ENCODE measurements around the gene ELOVL6. TPM values are rescaled to one million over a fixed set of nuclear protein-coding genes. Genes with fewer than 3 reads are reported as not detected.

The ELOVL6 gene
- total and polyA plus RNA-seq, 10 of the 15 experiments (the other 5 are each of a cell fraction or from before 2014, with no cell fraction given): 3.9 to 33.5 (median 8.1) TPM

DNA sequence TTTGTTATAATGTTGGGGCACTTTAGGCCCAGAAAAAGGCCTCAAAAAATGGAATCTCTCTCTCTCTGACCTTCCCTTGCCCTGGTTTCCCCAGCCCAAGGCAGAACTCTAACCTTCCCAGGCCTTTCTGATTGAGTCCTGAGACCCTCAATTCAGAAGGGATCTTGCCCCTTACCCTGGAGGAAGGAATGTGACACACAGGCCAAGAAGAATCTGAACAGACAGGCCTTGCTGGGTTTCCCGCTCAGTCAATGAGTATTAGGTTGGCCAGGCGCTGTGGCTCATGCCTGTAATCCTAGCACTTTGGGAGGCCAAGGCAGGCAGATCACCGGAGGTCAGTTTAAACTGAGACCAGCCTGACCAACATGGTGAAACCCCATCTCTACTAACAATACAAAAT is 27.6 kb downstream of the ELOVL6 start:
- H3K9me3 ChIP-seq (replicated peaks; ENCODE audit: control insufficient read depth, insufficient read depth, low read length): no peaks in the 10 kb centered on the region
- TF ChIP-seq, protein P1, sequence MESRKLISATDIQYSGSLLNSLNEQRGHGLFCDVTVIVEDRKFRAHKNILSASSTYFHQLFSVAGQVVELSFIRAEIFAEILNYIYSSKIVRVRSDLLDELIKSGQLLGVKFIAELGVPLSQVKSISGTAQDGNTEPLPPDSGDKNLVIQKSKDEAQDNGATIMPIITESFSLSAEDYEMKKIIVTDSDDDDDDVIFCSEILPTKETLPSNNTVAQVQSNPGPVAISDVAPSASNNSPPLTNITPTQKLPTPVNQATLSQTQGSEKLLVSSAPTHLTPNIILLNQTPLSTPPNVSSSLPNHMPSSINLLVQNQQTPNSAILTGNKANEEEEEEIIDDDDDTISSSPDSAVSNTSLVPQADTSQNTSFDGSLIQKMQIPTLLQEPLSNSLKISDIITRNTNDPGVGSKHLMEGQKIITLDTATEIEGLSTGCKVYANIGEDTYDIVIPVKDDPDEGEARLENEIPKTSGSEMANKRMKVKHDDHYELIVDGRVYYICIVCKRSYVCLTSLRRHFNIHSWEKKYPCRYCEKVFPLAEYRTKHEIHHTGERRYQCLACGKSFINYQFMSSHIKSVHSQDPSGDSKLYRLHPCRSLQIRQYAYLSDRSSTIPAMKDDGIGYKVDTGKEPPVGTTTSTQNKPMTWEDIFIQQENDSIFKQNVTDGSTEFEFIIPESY (IDR thresholded peaks at IDR 0.05): no peak
- TF ChIP-seq RB1 (IDR thresholded peaks at IDR 0.05; ENCODE audit: borderline replicate concordance): no peak
- no peak for TF ChIP-seq YY1 (IDR thresholded peaks at IDR 0.05; ENCODE audit: low read depth, low read length)
- TF ChIP-seq POLR2A (IDR thresholded peaks at IDR 0.05; ENCODE audit: low read depth, low read length): no peak
- no peak for TF ChIP-seq NR2F1 (conservative IDR thresholded peaks at IDR 0.05)
- no peak for TF ChIP-seq SIX5 (IDR thresholded peaks at IDR 0.05; ENCODE audit: low read depth, low read length, severe bottlenecking)
- H3K9ac ChIP-seq (ENCODE audit: control insufficient read depth, insufficient read depth, low read length): no peak overlapping the region
- CTCF ChIA-PET: interaction anchor here (1.0 to 1.2 kb wide), 2 partner anchors 10 to 17 kb away, joined by 3 read pairs; no protein-coding TSS in a partner anchor
- H3K27me3 ChIP-seq (replicated peaks in 1 of 2; ENCODE audit: control insufficient read depth in 2 of 2, insufficient read depth in 2 of 2, low read length in 1 of 2): no peaks in the 10 kb centered on the region
- POLR2A ChIA-PET: interaction anchor here (0.9 kb wide), 1 partner anchor 10 kb away, joined by 4 read pairs; no protein-coding TSS in a partner anchor
- H3K36me3 ChIP-seq (ENCODE audit: control insufficient read depth in 2 of 2, insufficient read depth in 2 of 2, low read length in 1 of 2): no peaks in the 10 kb centered on the region
- H3K4me2 ChIP-seq (ENCODE audit: control insufficient read depth, insufficient read depth): no peak overlapping the region
- H3K4me1 ChIP-seq (ENCODE audit: control insufficient read depth, insufficient read depth, low read length): no peaks in the 10 kb centered on the region
- FAIRE-seq: no peak
- WGBS (ENCODE audit: insufficient coverage, insufficient replicate concordance, low lambda C conversion rate, missing lambda C conversion rate): 91% methylated on average over 3 of the region's 3 CpGs
- ATAC-seq: no peak
- intact Hi-C loops (cut with micrococcal nuclease; ENCODE audit: unreplicated experiment): no loop called here
- BruUV-seq (replicated peaks): no TSS peak
- in situ Hi-C loops (cut with MboI): no loop called here
- no peak for DNase-seq (ENCODE audit: low read depth, low spot score)
- H4K20me1 ChIP-seq (ENCODE audit: control insufficient read depth, insufficient read depth): no peaks in the 10 kb centered on the region
- H3K27ac ChIP-seq (ENCODE audit: control insufficient read depth, insufficient read depth): no peak overlapping the region
- RAD21 ChIA-PET (ENCODE audit: unreplicated experiment): interaction anchor here (0.9 kb wide), 1 partner anchor 42 kb away, joined by 3 read pairs; no protein-coding TSS in a partner anchor
- H2AFZ ChIP-seq (ENCODE audit: control insufficient read depth, low read depth, low read length): no peak overlapping the region
- SMC1A ChIA-PET (ENCODE audit: uncharacterized antibody, unreplicated experiment): interaction anchor here (0.6 to 1.1 kb wide), 2 partner anchors 23 to 34 kb away, joined by 3 to 4 read pairs; no protein-coding TSS in a partner anchor
- no peaks in the 10 kb centered on the region for H3K79me2 ChIP-seq (ENCODE audit: control insufficient read depth, insufficient read depth, low read length)
- no peak overlapping the region for H3K4me3 ChIP-seq
